Ovary (tissue), 3 donors: ENCODE measurements around the gene TMEM219.

ENCODE experiments used
- CTCF ChIP-seq, 3 donors: fragments of 450-650 bp in 2 of 3; fragments of 200-600 bp in 1 of 3; IDR thresholded peaks; one replicate each; pipeline versions ENCODE4 v1.5.1 to v1.8.0; 2016 to 2022; ENCODE audit warnings: antibody characterized with exemption in 3 of 3, mild to moderate bottlenecking in 1 of 3
- EP300 ChIP-seq: sonication (generic); formaldehyde crosslinking; IDR thresholded peaks from one replicate; pipeline ENCODE4 v1.6.1; 2017; ENCODE audit warnings: antibody characterized with exemption
- POLR2A ChIP-seq: fragments of 450-650 bp; IDR thresholded peaks from one replicate; pipeline ENCODE4 v1.6.1; 2017; ENCODE audit warnings: antibody characterized with exemption, mild to moderate bottlenecking, moderate library complexity
- donor health status: DM: no; HTN: no; CAD: no.

- TF ChIP-seq CTCF (IDR thresholded peaks at IDR 0.05) (no peak), POLR2A (no peak), EP300 (no peak)
Observed at GRCh38 chr16:29986231-29986630, 24.4 kb downstream of the TMEM219 start.
